ENCODE results near the gene FAM187B. TPM values are rescaled to one million over a fixed set of nuclear protein-coding genes. Genes with fewer than 3 reads are reported as not detected.

Gene FAM187B
- total and polyA plus RNA-seq, 2 donors (not counting 1 experiment from before 2014, with no cell fraction given): 0.25 TPM; not detected in 1

Other genes starting within 250 kb of the FAM187B start
- gene GRAMD1A, start 228.4 kb downstream of the FAM187B start, total RNA-seq: 102 TPM in 2 replicates
- gene GRAMD1A, start 228.4 kb downstream of the FAM187B start, polyA plus RNA-seq: 83.8 and 90.5 TPM in 2 replicates
- 0.49 and 0.52 TPM in 2 replicates for gene SCN1B, start 198.3 kb downstream of the FAM187B start, total RNA-seq
- gene SCN1B, start 198.3 kb downstream of the FAM187B start, polyA plus RNA-seq: 0.72 and 1.3 TPM in 2 replicates
- gene HPN, start 187.0 kb downstream of the FAM187B start, total RNA-seq: not detected in 2 replicates
- gene HPN, start 187.0 kb downstream of the FAM187B start, polyA plus RNA-seq: 0.30 TPM in 1 of 2 replicates, not detected in the other
- not detected in 2 replicates for gene FXYD3, start 112.9 kb downstream of the FAM187B start, total RNA-seq
- gene FXYD3, start 112.9 kb downstream of the FAM187B start, polyA plus RNA-seq: not detected in 2 replicates
- gene LGI4, start 93.7 kb downstream of the FAM187B start, total RNA-seq: 0.59 and 0.70 TPM in 2 replicates
- 0.40 and 0.74 TPM in 2 replicates for gene LGI4, start 93.7 kb downstream of the FAM187B start, polyA plus RNA-seq
- 3.8 and 4.7 TPM in 2 replicates for gene FXYD1, start 89.9 kb downstream of the FAM187B start, total RNA-seq
- 2.6 and 3.1 TPM in 2 replicates for gene FXYD1, start 89.9 kb downstream of the FAM187B start, polyA plus RNA-seq
- 27.4 and 32.1 TPM in 2 replicates for gene FXYD7, start 85.5 kb downstream of the FAM187B start, total RNA-seq
- gene FXYD7, start 85.5 kb downstream of the FAM187B start, polyA plus RNA-seq: 3.8 and 6.3 TPM in 2 replicates
- gene FXYD5, start 74.0 kb downstream of the FAM187B start, total RNA-seq: 293 and 310 TPM in 2 replicates
- gene FXYD5, start 74.0 kb downstream of the FAM187B start, polyA plus RNA-seq: 362 and 390 TPM in 2 replicates
- gene LSR, start 20.3 kb upstream of the FAM187B start, total RNA-seq: 45.3 and 46.5 TPM in 2 replicates
- gene LSR, start 20.3 kb upstream of the FAM187B start, polyA plus RNA-seq: 29.9 and 37.2 TPM in 2 replicates
- gene USF2, start 40.2 kb upstream of the FAM187B start, total RNA-seq: 314 and 318 TPM in 2 replicates
- gene USF2, start 40.2 kb upstream of the FAM187B start, polyA plus RNA-seq: 357 and 377 TPM in 2 replicates
- gene HAMP, start 53.8 kb upstream of the FAM187B start, total RNA-seq: 2.5 and 3.0 TPM in 2 replicates
- gene HAMP, start 53.8 kb upstream of the FAM187B start, polyA plus RNA-seq: 0.70 and 1.4 TPM in 2 replicates
- 0.12 TPM in 1 of 2 replicates, not detected in the other for gene MAG, start 63.4 kb upstream of the FAM187B start, total RNA-seq
- 0.30 and 0.58 TPM in 2 replicates for gene MAG, start 63.4 kb upstream of the FAM187B start, polyA plus RNA-seq
- gene CD22, start 100.4 kb upstream of the FAM187B start, total RNA-seq: 692 and 698 TPM in 2 replicates
- gene CD22, start 100.4 kb upstream of the FAM187B start, polyA plus RNA-seq: 1,437 and 1,715 TPM in 2 replicates
- gene FFAR1, start 119.2 kb upstream of the FAM187B start, total RNA-seq: 3.0 and 3.3 TPM in 2 replicates
- gene FFAR1, start 119.2 kb upstream of the FAM187B start, polyA plus RNA-seq: 17.9 and 118 TPM in 2 replicates
- not detected in 2 replicates for gene FFAR3, start 129.7 kb upstream of the FAM187B start, total RNA-seq
- gene FFAR3, start 129.7 kb upstream of the FAM187B start, polyA plus RNA-seq: 0.63 and 4.1 TPM in 2 replicates
- not detected in 2 replicates for gene GPR42, start 142.3 kb upstream of the FAM187B start, total RNA-seq
- 0.10 and 3.5 TPM in 2 replicates for gene GPR42, start 142.3 kb upstream of the FAM187B start, polyA plus RNA-seq
- 0.15 TPM in 1 of 2 replicates, not detected in the other for gene FFAR2, start 219.5 kb upstream of the FAM187B start, total RNA-seq
- 0.26 and 0.31 TPM in 2 replicates for gene FFAR2, start 219.5 kb upstream of the FAM187B start, polyA plus RNA-seq

Data from B cell (primary cell).